GM12892 (cell line): ENCODE data around the gene SMIM36.
"Not testable (repeated sequence)": the region's sequence is repeated elsewhere in the genome, so short reads cannot be mapped to it uniquely, and the experiment has no call there.

Source experiments
- DNase-seq: peaks from one replicate; pipeline ENCODE4 v3.0.0; 2011; ENCODE audit not compliant: insufficient read length
- FAIRE-seq: peaks from 2 replicates; lab custom pipeline; 2011; peaks lifted over from hg19 to GRCh38; lab: Jason Lieb, UNC
- POLR2A ChIP-seq: IDR thresholded peaks from 2 replicates; pipeline ENCODE4 v1.6.1; 2011; ENCODE audit warnings: low read depth, low read length, control low read depth
- POLR2AphosphoS5 ChIP-seq: IDR thresholded peaks from 2 replicates; pipeline ENCODE4 v1.6.1; 2011; ENCODE audit warnings: low read depth, low read length, control low read depth
- TAF1 ChIP-seq: IDR thresholded peaks from 2 replicates; pipeline ENCODE4 v1.6.1; 2011; ENCODE audit warnings: low read depth, mild to moderate bottlenecking, control low read depth, low read length, borderline replicate concordance

SMIM36 gene

DNA sequence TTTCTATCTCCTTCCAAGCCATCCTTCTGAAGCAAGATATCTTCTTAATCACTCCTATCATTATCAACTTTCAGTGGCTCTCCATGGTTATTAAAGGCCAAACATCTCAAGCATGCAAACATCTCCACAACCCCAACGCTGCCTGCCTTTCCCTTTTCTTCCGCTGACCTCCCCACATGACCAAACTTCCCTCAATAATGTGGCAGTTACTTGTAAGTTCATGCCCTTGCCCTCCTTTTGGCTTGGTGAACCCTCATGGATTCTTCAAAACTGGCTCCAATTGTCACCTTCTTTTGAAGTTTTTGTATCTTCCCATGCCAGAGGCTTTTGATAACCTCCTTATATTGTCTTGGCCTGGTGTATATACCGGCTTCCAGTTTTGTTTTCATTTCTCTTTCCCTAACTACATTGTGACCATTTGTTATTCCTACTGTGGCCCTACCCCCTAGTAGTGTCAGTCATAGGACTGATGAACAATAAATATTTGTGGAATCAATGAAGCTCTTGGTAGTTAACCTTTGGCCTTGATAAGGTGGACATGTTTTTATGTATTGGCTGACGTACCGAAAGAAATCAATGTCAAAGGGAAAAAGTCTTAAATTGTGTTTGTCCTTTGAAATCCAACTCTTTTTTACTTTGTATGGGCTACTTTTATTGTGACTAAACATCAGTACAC lies 19.9 kb upstream of the SMIM36 start:
- TF ChIP-seq POLR2A (no peak), TAF1 (no peak), POLR2AphosphoS5 (no peak)
- no peak for DNase-seq
- FAIRE-seq = no peak

GRCh38 chr17:55530064-55530463 lies 18.8 kb upstream of the SMIM36 start:
- TF ChIP-seq TAF1 = no peak
- DNase-seq = no peak
- FAIRE-seq = no peak

DNA sequence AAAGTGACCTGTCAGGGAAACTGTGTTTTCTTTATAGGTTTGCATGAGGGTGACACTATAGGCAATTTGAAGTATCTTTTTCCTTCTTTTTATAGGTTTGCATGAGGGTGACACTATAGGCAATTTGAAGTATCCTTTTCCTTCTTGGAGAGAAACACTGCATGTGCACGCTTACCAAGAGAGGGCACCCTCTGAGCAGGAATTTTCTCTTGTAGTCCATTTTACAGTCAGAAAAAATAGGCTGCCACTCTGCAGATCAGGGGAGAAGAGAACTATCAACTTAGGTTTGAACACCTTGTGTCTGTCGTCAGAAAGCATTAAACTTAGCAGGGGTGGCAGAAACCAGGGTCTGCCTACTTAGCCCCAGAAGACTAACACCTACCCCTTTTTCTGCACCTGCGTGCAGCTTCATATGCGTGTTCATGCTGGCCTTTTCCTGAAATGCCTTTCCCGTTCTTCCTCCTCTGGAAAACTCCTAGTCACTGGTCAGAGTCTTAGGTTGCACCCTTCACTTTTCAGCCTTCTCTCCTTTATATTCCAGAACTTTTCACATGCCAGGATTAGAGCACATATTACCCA lies 16.4 kb upstream of the SMIM36 start:
- no peak for DNase-seq
- no peak for FAIRE-seq
- no peak for TF ChIP-seq POLR2AphosphoS5
- TF ChIP-seq POLR2A = no peak
- no peak for TF ChIP-seq TAF1

DNA sequence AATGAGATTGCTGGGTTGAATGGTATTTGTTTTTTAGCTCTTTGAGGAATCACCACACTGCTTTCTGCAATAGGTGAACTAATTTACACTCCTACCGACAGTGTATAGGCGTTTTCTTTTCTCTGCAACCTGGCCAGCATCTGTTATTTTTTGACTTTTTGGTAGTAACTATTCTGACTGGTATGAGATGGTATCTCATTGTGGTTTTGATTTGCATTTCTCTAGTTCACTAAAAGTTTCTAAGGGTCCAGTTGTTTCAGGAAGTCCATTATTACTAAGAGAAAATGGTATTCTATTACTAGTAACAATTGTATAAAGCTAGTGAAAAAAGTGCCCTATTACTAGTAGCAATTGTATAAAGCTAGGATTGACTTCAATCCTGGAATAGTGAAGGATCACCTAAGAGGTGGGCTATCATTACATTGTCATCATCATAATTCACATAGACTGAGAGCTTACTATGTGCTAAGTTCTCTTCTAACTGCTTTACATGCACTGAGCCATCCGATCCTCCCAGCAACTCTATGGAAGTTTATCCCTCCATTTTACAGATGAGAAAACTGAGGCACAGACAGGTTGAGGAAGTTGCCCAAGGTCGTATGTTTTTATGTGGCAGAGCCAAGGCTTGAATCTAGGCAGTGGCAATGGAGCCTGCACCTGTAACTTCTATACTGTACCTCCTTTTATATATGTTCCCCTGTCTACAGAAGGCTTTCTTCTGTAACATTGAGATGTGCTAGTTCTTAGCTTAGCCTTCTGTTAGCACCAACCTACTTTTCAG lies 13.4 kb upstream of the SMIM36 start:
- TF ChIP-seq POLR2A (no peak), POLR2AphosphoS5 (no peak), TAF1 (no peak)
- peak; percentile 48 for FAIRE-seq
- no peak for DNase-seq

DNA sequence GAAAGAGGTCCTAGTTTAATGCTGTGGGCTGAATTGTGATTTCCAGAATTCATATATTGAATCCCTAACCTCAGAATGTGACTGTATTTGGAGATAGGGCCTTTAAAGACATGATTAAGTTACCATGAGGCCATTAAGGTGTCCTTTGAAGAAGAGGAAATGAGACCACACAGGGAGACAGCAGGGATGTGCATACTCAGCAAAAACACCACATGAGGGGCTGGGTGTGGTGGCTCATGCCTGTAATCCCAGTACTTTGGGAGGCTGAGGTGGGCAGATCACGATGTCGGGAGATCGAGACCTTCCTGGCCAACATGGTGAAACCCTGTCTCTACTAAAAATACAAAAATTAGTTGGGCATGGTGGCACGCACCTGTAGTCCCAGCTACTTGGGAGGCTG lies 11.8 kb upstream of the SMIM36 start:
- FAIRE-seq, DNase-seq: not testable (repeated sequence)

DNA sequence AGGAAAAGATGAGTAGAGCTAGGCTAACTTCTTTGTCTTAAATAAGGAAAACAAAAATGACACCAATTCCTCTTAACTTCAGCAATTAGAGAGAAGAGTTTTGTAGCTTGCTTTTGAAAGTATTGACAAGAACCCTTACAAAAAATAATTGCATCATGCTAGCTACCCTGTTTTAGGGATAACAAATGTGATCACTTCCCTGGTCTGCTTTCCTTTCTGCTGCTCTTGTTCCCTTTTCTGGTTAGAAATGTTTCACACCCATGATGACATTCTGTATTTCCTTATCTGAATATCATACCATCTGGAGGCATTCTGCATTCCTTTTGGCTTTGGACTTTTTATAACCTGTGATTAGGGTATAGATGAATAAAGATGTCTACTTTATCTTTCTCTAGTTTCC lies 9.9 kb upstream of the SMIM36 start:
- TF ChIP-seq TAF1 (no peak), POLR2AphosphoS5 (no peak), POLR2A (no peak)
- FAIRE-seq = no peak
- no peak for DNase-seq

DNA sequence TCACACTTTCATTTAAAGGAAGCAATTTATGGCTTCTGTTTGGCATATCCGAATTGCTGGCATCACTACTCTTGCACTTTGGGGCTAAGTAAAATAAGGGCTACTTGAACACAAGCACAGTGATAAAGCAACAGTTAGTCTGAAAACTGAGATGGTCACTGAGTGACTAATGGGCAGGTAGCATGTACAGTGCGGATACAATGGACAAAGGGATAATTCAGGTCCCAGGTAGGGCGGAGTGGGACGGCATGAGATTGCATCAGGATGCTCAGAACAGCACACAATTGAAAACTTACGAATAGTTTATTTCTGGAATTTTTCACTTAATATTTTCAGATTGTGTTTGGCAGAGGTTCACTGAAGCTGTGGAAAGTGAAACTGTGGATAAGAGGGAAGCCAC lies 9.2 kb upstream of the SMIM36 start:
- TF ChIP-seq POLR2A (no peak), POLR2AphosphoS5 (no peak), TAF1 (no peak)
- no peak for DNase-seq
- FAIRE-seq = no peak

GRCh38 chr17:55518510-55518909 lies 7.3 kb upstream of the SMIM36 start:
- DNase-seq (no peak), FAIRE-seq (no peak)
- TF ChIP-seq TAF1 = no peak
- TF ChIP-seq POLR2A = no peak
- TF ChIP-seq POLR2AphosphoS5 = no peak

- FAIRE-seq (peak; percentile 88), DNase-seq (peak; percentile 10)
- TF ChIP-seq POLR2A (no peak), POLR2AphosphoS5 (no peak), TAF1 (no peak)
These were observed 2.8 kb upstream of the SMIM36 start for GRCh38 chr17:55513885-55514590.

GRCh38 chr17:55507669-55508068 lies 3.6 kb downstream of the SMIM36 start:
- not testable (repeated sequence) for DNase-seq, FAIRE-seq

DNA sequence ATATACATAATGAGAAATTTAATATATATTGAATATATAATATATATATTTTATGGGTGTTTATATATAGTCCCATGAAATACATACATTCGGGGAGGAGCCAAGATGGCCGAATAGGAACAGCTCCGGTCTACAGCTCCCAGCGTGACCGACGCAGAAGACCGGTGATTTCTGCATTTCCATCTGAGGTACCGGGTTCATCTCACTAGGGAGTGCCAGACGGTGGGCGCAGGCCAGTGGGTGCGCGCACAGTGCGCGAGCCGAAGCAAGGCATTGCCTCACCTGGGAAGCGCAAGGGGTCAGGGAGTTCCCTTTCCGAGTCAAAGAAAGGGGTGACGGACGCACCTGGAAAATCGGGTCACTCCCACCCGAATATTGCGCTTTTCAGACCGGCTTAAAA lies 9.6 kb downstream of the SMIM36 start:
- DNase-seq, FAIRE-seq: not testable (repeated sequence)

- FAIRE-seq (no peak), DNase-seq (no peak)
- no peak for TF ChIP-seq POLR2A
- no peak for TF ChIP-seq TAF1
- no peak for TF ChIP-seq POLR2AphosphoS5
These were observed 11.1 kb downstream of the SMIM36 start for GRCh38 chr17:55500103-55500502.
